A172 (cell line): ENCODE data around the gene AMOTL1. TPM values are rescaled to one million over a fixed set of nuclear protein-coding genes. Genes with fewer than 3 reads are reported as not detected.
A peak's percentile ranks its signal among the peaks of the same experiment; 100 is the strongest.
"Not testable (repeated sequence)": the region's sequence is repeated elsewhere in the genome, so short reads cannot be mapped to it uniquely, and the experiment has no call there.

Experiments used
- DNase-seq: peaks from one replicate; pipeline ENCODE4 v3.0.0-alpha.2; 2015; ENCODE audit warnings: low spot score
- total RNA-seq: library from RNA; depleted of rRNA; stranded (reverse); fragments of >200 nt; shearing (Covaris generic); gene quantifications from 2 replicates; pipeline ENCODE4 v1.2.3, GENCODE V29; 2014

The AMOTL1 gene
- total RNA-seq, 1 experiment from 2014 or later, result 12.2 TPM

GRCh38 chr11:94770563-94771120 lies 2.5 kb downstream of the AMOTL1 start:
- DNase-seq, result no peak

- no peak for DNase-seq
These were observed 3.2 kb downstream of the AMOTL1 start for GRCh38 chr11:94771390-94771789.

- no peak for DNase-seq
These were observed 3.8 kb downstream of the AMOTL1 start for GRCh38 chr11:94771951-94772350.

GRCh38 chr11:94773842-94774241 lies 5.7 kb downstream of the AMOTL1 start:
- DNase-seq, result no peak

GRCh38 chr11:94774345-94774744 lies 6.2 kb downstream of the AMOTL1 start:
- DNase-seq, result no peak

DNA sequence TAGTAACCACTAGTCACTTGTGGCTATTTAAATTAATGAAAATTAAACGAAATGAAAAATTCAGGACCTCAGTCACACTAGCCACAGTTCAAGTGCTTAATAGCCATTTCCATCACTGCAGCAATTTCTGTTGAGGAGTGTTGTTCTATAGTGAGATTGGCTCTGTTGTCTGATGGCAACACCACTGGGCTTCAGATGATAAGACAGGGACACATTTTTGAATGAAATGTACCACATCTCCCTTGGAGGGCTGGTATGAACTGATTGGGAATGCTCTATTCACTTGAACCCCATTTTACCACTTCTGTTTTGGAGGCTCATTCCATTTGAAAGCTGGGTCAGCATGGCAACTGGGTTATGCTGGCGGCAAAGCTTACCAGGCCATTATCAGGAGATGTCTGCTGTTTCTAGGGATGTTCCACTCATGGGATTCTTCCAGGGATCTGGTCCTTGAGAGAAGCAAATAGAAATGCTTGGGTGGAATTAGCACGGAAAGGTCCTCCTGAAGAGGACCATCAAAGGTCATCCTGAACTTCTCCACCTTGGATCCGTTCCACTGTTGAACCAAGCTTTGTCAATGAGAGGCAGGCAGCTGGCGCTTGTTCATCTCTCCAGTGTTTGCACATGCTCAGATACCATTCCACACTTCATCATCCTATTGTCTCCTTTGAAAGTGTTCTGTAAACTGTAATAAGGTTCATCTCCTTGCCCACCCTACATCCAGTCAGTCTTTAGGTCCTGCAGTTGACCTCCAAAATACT lies 7.6 kb downstream of the AMOTL1 start:
- DNase-seq, result no peak

- peak; percentile 47 for DNase-seq
These were observed 8.5 kb downstream of the AMOTL1 start for GRCh38 chr11:94776351-94777321.

DNA sequence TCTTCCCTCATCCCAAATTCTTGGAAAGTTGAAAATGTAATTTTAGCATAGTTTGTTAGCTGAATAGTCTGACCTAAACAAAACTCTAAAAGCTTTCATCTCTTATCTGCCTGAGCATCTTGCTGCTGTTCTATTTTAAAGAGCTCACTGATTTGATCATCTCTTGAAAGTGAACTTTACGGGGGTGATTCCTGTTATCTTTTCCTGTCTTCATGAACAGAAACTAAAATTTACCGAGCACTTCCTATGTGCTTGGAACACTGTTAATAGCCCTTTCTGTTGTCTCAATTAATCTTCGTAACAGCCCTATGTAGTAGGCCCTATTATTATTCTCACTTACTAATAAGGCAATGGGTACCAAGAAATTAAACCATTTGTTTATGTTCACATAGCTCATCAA lies 12.3 kb downstream of the AMOTL1 start:
- DNase-seq, result no peak

- DNase-seq, result no peak
These were observed 13.7 kb downstream of the AMOTL1 start for GRCh38 chr11:94781837-94782236.

- no peak for DNase-seq
These were observed 14.3 kb downstream of the AMOTL1 start for GRCh38 chr11:94782446-94782845.

- DNase-seq, result no peak
These were observed 16.7 kb downstream of the AMOTL1 start for GRCh38 chr11:94784884-94785283.

- no peak for DNase-seq
These were observed 17.4 kb downstream of the AMOTL1 start for GRCh38 chr11:94785509-94785908.

DNA sequence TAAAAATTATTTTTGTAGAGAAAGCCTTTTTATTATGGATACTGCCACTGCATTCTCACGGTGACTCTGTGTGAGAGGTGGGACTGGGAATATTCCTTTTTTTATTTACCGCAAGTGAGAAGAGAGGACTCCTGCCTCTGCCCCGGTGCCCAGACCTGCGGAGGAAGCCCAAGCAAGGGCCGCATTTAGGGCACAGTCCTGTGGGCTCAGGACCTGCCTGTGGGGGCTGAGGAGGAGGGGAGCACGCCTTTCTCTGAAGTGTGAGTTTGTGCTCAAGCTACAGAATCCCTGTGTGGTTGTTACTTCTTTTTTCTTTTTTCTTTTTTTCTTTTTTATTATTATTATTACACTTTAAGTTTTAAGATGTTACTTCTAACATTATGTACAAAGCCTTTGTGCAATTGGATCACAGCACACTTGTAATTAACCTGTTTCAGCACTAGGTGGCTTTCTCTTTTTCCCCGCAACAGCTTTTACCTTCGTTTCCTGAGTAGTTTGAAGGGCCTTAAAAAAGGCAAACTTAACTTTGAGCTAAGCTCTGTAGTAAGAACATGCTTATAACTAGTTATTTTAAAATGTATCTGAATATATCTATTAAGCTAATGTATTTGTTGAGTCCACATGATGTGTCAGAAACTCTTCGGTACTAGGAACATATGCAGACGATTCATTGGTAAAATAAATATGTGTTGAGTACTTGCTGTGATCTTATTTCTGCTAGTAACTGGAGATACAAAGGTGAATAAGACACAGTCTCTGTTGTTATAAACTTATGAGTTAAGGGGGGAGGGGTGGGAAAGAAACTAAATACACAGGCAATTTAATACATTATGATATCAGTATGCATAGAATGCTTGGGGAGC lies 18.3 kb downstream of the AMOTL1 start:
- no peak for DNase-seq

DNA sequence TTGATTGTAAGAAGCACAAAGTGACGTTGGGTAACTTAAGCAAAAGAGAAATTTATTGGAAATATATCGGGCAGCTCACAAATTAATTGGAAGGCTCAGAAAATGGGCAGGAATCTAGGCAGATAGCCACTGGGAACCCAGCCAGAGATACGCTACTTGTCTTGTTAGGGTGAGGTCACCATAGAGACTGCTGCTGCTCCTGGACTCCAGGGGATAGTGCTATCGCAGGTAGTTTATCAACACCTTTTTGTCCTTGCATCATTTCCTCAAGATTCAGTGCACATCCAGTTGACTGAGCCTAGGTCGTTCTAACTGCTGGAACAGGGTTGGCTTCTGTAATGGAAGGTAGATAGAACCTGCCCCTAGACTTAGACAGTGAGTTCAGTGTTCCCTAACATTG lies 19.6 kb downstream of the AMOTL1 start:
- no peak for DNase-seq

- no peak for DNase-seq
These were observed 20.2 kb downstream of the AMOTL1 start for GRCh38 chr11:94788396-94788795.

DNA sequence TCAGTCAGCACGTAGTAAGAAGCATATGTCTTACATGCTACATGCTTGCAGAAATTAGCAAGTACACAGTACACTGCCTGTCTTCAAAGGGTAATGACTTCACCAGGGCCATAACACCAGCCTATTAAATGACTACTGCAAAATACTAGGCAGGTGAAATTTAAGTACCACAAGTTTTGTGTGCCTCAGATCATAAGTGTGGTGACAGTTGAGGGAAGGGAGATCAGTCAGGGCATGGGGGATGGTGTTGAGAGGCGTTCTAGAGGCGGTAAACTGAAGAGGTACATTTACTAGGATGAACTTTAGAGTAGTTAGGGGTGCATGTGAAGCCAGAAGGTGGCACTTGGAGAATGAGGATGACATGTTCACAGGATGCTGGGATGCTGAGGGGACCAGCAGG lies 22.0 kb downstream of the AMOTL1 start:
- no peak for DNase-seq

DNA sequence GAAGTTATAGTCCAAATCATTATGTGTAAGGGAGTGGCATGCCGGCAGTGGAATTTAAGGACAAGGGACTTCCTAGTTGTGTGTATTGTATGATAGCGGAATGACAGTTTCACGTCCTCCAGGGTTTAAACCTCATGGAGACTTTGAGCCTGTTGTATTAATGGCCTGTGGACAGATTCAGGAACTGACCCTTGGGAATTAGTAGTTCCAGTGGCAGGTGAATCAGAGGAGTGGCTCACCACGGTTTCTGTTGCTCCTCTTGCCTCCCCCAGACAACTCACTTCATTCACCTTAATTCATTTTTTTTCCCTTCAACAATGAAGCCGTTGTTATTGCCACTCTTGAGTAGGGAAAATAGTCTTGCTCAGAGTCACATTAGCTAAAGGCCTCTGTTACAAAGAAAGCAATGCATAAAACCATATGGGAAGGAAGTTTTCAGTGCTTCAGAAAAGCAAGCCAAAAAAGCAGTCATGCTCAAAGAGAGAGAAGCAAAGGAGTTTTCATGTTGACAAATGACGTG lies 22.6 kb downstream of the AMOTL1 start:
- DNase-seq, result peak; percentile 26

GRCh38 chr11:94791216-94791889 lies 23.2 kb downstream of the AMOTL1 start:
- no peak for DNase-seq

- not testable (repeated sequence) for DNase-seq
These were observed 23.8 kb downstream of the AMOTL1 start for GRCh38 chr11:94791942-94792341.

- DNase-seq, result no peak
These were observed 24.3 kb downstream of the AMOTL1 start for GRCh38 chr11:94792451-94792850.

- no peak for DNase-seq
These were observed 24.8 kb downstream of the AMOTL1 start for GRCh38 chr11:94793002-94793401.
